ENCODE data around the gene HLA-E. TPM values are rescaled to one million over a fixed set of nuclear protein-coding genes. Genes with fewer than 3 reads are reported as not detected.

The HLA-E gene
- polyA plus RNA-seq, 4 donors, result 72.5 to 494 (median 229) TPM

GRCh38 chr6:30450909-30451841 is 38.1 kb upstream of the HLA-E start:
- Histone ChIP-seq H3K4me3 (ENCODE audit: low read depth in 1 of 3, low read length in 3 of 3) (no peak overlapping the region), H3K27me3 (ENCODE audit: control insufficient read depth in 3 of 3, insufficient read depth in 3 of 3, low read length in 3 of 3) (peaks cover 12 to 90% (median 45%) of the 10 kb centered on the region in 3 donors), H3K36me3 (ENCODE audit: control insufficient read depth in 3 of 3, insufficient read depth in 2 of 3, low read depth in 1 of 3, low read length in 3 of 3) (no peaks in the 10 kb centered on the region), H3K27ac (ENCODE audit: low read depth in 1 of 3, low read length in 2 of 3) (no peak overlapping the region), H3K4me1 (ENCODE audit: control insufficient read depth in 3 of 3, insufficient read depth in 2 of 3, low read depth in 1 of 3, low read length in 2 of 3) (peaks cover 0 to 6% (median 0%) of the 10 kb centered on the region in 3 donors), H3K9me3 (ENCODE audit: control insufficient read depth in 2 of 2, insufficient read depth in 1 of 2, low read depth in 1 of 2, low read length in 1 of 2) (no peaks in the 10 kb centered on the region)
- FAIRE-seq (no peak), DNase-seq (peak; percentile 44 to 48)
- 11 to 20% (median 12%) methylated on average over 53 to 55 of the region's 55 CpGs for WGBS, 3 donors

GRCh38 chr6:30452736-30453507 is 36.4 kb upstream of the HLA-E start:
- no peaks in the 10 kb centered on the region for H3K9me3 ChIP-seq (ENCODE audit: control insufficient read depth in 2 of 2, insufficient read depth in 1 of 2, low read depth in 1 of 2, low read length in 1 of 2)
- H3K27ac ChIP-seq (ENCODE audit: low read depth in 1 of 3, low read length in 2 of 3), result no peak overlapping the region
- no peaks in the 10 kb centered on the region for H3K36me3 ChIP-seq (ENCODE audit: control insufficient read depth in 3 of 3, insufficient read depth in 2 of 3, low read depth in 1 of 3, low read length in 3 of 3)
- FAIRE-seq (no peak), DNase-seq (no peak)
- peaks cover 0 to 6% (median 0%) of the 10 kb centered on the region in 3 donors for H3K4me1 ChIP-seq (ENCODE audit: control insufficient read depth in 3 of 3, insufficient read depth in 2 of 3, low read depth in 1 of 3, low read length in 2 of 3)
- WGBS, 3 donors, result 29 to 40% (median 34%) methylated on average over 39 to 41 of the region's 41 CpGs
- H3K4me3 ChIP-seq (ENCODE audit: low read depth in 1 of 3, low read length in 3 of 3), result no peak overlapping the region
- peaks cover 11 to 89% (median 43%) of the 10 kb centered on the region in 3 donors for H3K27me3 ChIP-seq (ENCODE audit: control insufficient read depth in 3 of 3, insufficient read depth in 3 of 3, low read length in 3 of 3)

- no peaks in the 10 kb centered on the region for H3K36me3 ChIP-seq (ENCODE audit: control insufficient read depth in 3 of 3, insufficient read depth in 2 of 3, low read depth in 1 of 3, low read length in 3 of 3)
- FAIRE-seq (no peak), DNase-seq (peak; percentile 63 to 87)
- peaks cover 11 to 88% (median 41%) of the 10 kb centered on the region in 3 donors for H3K27me3 ChIP-seq (ENCODE audit: control insufficient read depth in 3 of 3, insufficient read depth in 3 of 3, low read length in 3 of 3)
- no peak overlapping the region for H3K4me3 ChIP-seq (ENCODE audit: low read depth in 1 of 3, low read length in 3 of 3)
- no peak overlapping the region for H3K27ac ChIP-seq (ENCODE audit: low read depth in 1 of 3, low read length in 2 of 3)
- no peaks in the 10 kb centered on the region for H3K9me3 ChIP-seq (ENCODE audit: control insufficient read depth in 2 of 2, insufficient read depth in 1 of 2, low read depth in 1 of 2, low read length in 1 of 2)
- peaks cover 0 to 6% (median 0%) of the 10 kb centered on the region in 3 donors for H3K4me1 ChIP-seq (ENCODE audit: control insufficient read depth in 3 of 3, insufficient read depth in 2 of 3, low read depth in 1 of 3, low read length in 2 of 3)
- WGBS, 3 donors, result 5 to 9% (median 7%) methylated on average over 24 to 26 of the region's 26 CpGs
Observed at GRCh38 chr6:30453508-30454116, 35.7 kb upstream of the HLA-E start.

- Histone ChIP-seq H3K27ac (ENCODE audit: low read depth in 1 of 3, low read length in 2 of 3) (no peak overlapping the region), H3K27me3 (ENCODE audit: control insufficient read depth in 3 of 3, insufficient read depth in 3 of 3, low read length in 3 of 3) (peaks cover 0 to 74% (median 39%) of the 10 kb centered on the region in 3 donors), H3K9me3 (ENCODE audit: control insufficient read depth in 2 of 2, insufficient read depth in 1 of 2, low read depth in 1 of 2, low read length in 1 of 2) (peaks cover 0 to 3% of the 10 kb centered on the region in 2 donors), H3K36me3 (ENCODE audit: control insufficient read depth in 3 of 3, insufficient read depth in 2 of 3, low read depth in 1 of 3, low read length in 3 of 3) (no peaks in the 10 kb centered on the region), H3K4me3 (ENCODE audit: low read depth in 1 of 3, low read length in 3 of 3) (no peak overlapping the region), H3K4me1 (ENCODE audit: control insufficient read depth in 3 of 3, insufficient read depth in 2 of 3, low read depth in 1 of 3, low read length in 2 of 3) (peaks cover 0 to 3% (median 0%) of the 10 kb centered on the region in 3 donors)
- WGBS, 3 donors, result 35 to 56% (median 49%) methylated on average over 1 of the region's 1 CpG
- DNase-seq, result no peak
- FAIRE-seq, result no peak
Observed at GRCh38 chr6:30459145-30459544, 30.2 kb upstream of the HLA-E start.

- Histone ChIP-seq H3K4me3 (ENCODE audit: low read depth in 1 of 3, low read length in 3 of 3) (no peak overlapping the region), H3K27ac (ENCODE audit: low read depth in 1 of 3, low read length in 2 of 3) (no peak overlapping the region), H3K4me1 (ENCODE audit: control insufficient read depth in 3 of 3, insufficient read depth in 2 of 3, low read depth in 1 of 3, low read length in 2 of 3) (peaks cover 0 to 5% (median 0%) of the 10 kb centered on the region in 3 donors), H3K27me3 (ENCODE audit: control insufficient read depth in 3 of 3, insufficient read depth in 3 of 3, low read length in 3 of 3) (peaks cover 4 to 78% (median 49%) of the 10 kb centered on the region in 3 donors), H3K9me3 (ENCODE audit: control insufficient read depth in 2 of 2, insufficient read depth in 1 of 2, low read depth in 1 of 2, low read length in 1 of 2) (peaks cover 0 to 4% of the 10 kb centered on the region in 2 donors), H3K36me3 (ENCODE audit: control insufficient read depth in 3 of 3, insufficient read depth in 2 of 3, low read depth in 1 of 3, low read length in 3 of 3) (no peaks in the 10 kb centered on the region)
- 68 to 77% (median 76%) methylated on average over 5 of the region's 5 CpGs for WGBS, 3 donors
- FAIRE-seq (no peak), DNase-seq (no peak)
Observed at GRCh38 chr6:30461055-30461454, 28.3 kb upstream of the HLA-E start.

- Histone ChIP-seq H3K36me3 (ENCODE audit: control insufficient read depth in 3 of 3, insufficient read depth in 2 of 3, low read depth in 1 of 3, low read length in 3 of 3) (no peaks in the 10 kb centered on the region), H3K9me3 (ENCODE audit: control insufficient read depth in 2 of 2, insufficient read depth in 1 of 2, low read depth in 1 of 2, low read length in 1 of 2) (peaks cover 0 to 4% of the 10 kb centered on the region in 2 donors), H3K27me3 (ENCODE audit: control insufficient read depth in 3 of 3, insufficient read depth in 3 of 3, low read length in 3 of 3) (peaks cover 4 to 79% (median 55%) of the 10 kb centered on the region in 3 donors), H3K4me1 (ENCODE audit: control insufficient read depth in 3 of 3, insufficient read depth in 2 of 3, low read depth in 1 of 3, low read length in 2 of 3) (peaks cover 0 to 6% (median 2%) of the 10 kb centered on the region in 3 donors), H3K4me3 (ENCODE audit: low read depth in 1 of 3, low read length in 3 of 3) (no peak overlapping the region), H3K27ac (ENCODE audit: low read depth in 1 of 3, low read length in 2 of 3) (no peak overlapping the region)
- DNase-seq (no peak), FAIRE-seq (no peak)
- 48 to 50% (median 50%) methylated on average over 7 of the region's 7 CpGs for WGBS, 3 donors
Observed at GRCh38 chr6:30462482-30462881, 26.8 kb upstream of the HLA-E start.

- no peak overlapping the region for H3K4me3 ChIP-seq (ENCODE audit: low read depth in 1 of 3, low read length in 3 of 3)
- no peaks in the 10 kb centered on the region for H3K36me3 ChIP-seq (ENCODE audit: control insufficient read depth in 3 of 3, insufficient read depth in 2 of 3, low read depth in 1 of 3, low read length in 3 of 3)
- peaks cover 4 to 78% (median 57%) of the 10 kb centered on the region in 3 donors for H3K27me3 ChIP-seq (ENCODE audit: control insufficient read depth in 3 of 3, insufficient read depth in 3 of 3, low read length in 3 of 3)
- no peak for DNase-seq
- WGBS, 3 donors, result 45 to 61% (median 60%) methylated on average over 9 of the region's 9 CpGs
- no peak for FAIRE-seq
- H3K9me3 ChIP-seq (ENCODE audit: control insufficient read depth in 2 of 2, insufficient read depth in 1 of 2, low read depth in 1 of 2, low read length in 1 of 2), result peaks cover 0 to 4% of the 10 kb centered on the region in 2 donors
- H3K4me1 ChIP-seq (ENCODE audit: control insufficient read depth in 3 of 3, insufficient read depth in 2 of 3, low read depth in 1 of 3, low read length in 2 of 3), result peaks cover 0 to 6% (median 2%) of the 10 kb centered on the region in 3 donors
- H3K27ac ChIP-seq (ENCODE audit: low read depth in 1 of 3, low read length in 2 of 3), result no peak overlapping the region
Observed at GRCh38 chr6:30463242-30463641, 26.1 kb upstream of the HLA-E start.

All from small intestine (tissue), 7 donors.